AG20443 (cell line): ENCODE measurements around the gene GAGE12C.
"Not testable (repeated sequence)": the region's sequence is repeated elsewhere in the genome, so short reads cannot be mapped to it uniquely, and the experiment has no call there.

Experiments used
- DNase-seq: peaks from one replicate; pipeline ENCODE4 v3.0.0; 2012; ENCODE audit warnings: low spot score, mixed read lengths

Gene GAGE12C

GRCh38 chrX:49531877-49532276 is at the start of gene GAGE12C:
TSS of gene GAGE12C (plus strand) at chrX:49532177. CDS start at chrX:49533332, 1,155 bp downstream.
- not testable (repeated sequence) for DNase-seq

DNA sequence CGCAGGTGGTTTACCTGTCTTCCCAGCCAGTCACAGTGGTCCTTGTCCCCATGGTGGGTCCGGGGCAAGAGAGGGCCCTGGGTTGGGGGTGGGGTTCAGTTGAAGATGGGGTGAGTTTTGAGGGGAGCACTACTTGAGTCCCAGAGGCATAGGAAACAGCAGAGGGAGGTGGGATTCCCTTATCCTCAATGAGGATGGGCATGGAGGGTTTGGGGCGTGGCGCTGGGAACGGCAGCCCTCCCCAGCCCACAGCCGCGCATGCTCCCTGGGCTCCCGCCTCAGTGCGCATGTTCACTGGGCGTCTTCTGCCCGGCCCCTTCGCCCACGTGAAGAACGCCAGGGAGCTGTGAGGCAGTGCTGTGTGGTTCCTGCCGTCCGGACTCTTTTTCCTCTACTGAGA is 9.5 kb downstream of the GAGE12C start, which contains the start of gene GAGE12D:
Gene GAGE12D (plus strand): TSS at position 301 of the 400 bp plus-strand sequence. CDS start 1,155 bp downstream, outside the sequence.
- DNase-seq = not testable (repeated sequence)

GRCh38 chrX:49550989-49551388 is 19.0 kb downstream of the GAGE12C start, which contains the start of gene GAGE12E:
TSS of gene GAGE12E (plus strand) at chrX:49551289. CDS start at chrX:49552444, 1,155 bp downstream.
- DNase-seq = not testable (repeated sequence)

GRCh38 chrX:49560542-49560941 is 28.6 kb downstream of the GAGE12C start, which contains the start of gene GAGE12F:
TSS of gene GAGE12F (plus strand) at chrX:49560842. CDS start at chrX:49561997, 1,155 bp downstream.
- not testable (repeated sequence) for DNase-seq

GRCh38 chrX:49568728-49569127 is 36.8 kb downstream of the GAGE12C start:
- DNase-seq = not testable (repeated sequence)

- DNase-seq = not testable (repeated sequence)
Observed at GRCh38 chrX:49569152-49569551, 37.2 kb downstream of the GAGE12C start.

DNA sequence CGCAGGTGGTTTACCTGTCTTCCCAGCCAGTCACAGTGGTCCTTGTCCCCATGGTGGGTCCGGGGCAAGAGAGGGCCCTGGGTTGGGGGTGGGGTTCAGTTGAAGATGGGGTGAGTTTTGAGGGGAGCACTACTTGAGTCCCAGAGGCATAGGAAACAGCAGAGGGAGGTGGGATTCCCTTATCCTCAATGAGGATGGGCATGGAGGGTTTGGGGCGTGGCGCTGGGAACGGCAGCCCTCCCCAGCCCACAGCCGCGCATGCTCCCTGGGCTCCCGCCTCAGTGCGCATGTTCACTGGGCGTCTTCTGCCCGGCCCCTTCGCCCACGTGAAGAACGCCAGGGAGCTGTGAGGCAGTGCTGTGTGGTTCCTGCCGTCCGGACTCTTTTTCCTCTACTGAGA is 38.1 kb downstream of the GAGE12C start, which contains the start of gene GAGE12G:
Gene GAGE12G (plus strand): TSS at position 301 of the 400 bp plus-strand sequence. CDS start 1,155 bp downstream, outside the sequence.
- not testable (repeated sequence) for DNase-seq

DNA sequence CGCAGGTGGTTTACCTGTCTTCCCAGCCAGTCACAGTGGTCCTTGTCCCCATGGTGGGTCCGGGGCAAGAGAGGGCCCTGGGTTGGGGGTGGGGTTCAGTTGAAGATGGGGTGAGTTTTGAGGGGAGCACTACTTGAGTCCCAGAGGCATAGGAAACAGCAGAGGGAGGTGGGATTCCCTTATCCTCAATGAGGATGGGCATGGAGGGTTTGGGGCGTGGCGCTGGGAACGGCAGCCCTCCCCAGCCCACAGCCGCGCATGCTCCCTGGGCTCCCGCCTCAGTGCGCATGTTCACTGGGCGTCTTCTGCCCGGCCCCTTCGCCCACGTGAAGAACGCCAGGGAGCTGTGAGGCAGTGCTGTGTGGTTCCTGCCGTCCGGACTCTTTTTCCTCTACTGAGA is 47.7 kb downstream of the GAGE12C start, which contains the start of gene GAGE12H:
Gene GAGE12H (plus strand): TSS at position 301 of the 400 bp plus-strand sequence. CDS start 1,155 bp downstream, outside the sequence.
- DNase-seq = not testable (repeated sequence)
